ENCODE measurements around the gene PTPN20.

PTPN20 gene

GRCh38 chr10:47049056-47049851 lies 138.0 kb downstream of the PTPN20 start:
- DNase-seq = no peak

- no peak for DNase-seq
Measured at GRCh38 chr10:47049906-47050305, 138.7 kb downstream of the PTPN20 start.

- no peak for DNase-seq
Measured at GRCh38 chr10:47050618-47051455, 139.6 kb downstream of the PTPN20 start.

GRCh38 chr10:47051741-47052238 lies 140.6 kb downstream of the PTPN20 start:
- DNase-seq = no peak

Data from NCI-H1417 treated with DMSO at 0.1 percent for 48 hours (cell line).